Testis (tissue), 3 donors: ENCODE results near the gene GRIK4. TPM values are rescaled to one million over a fixed set of nuclear protein-coding genes. Genes with fewer than 3 reads are reported as not detected.

Source experiments
- DNase-seq: peaks from one replicate; pipeline ENCODE4 v3.0.0-alpha.2; 2019
- H3K27ac ChIP-seq, 2 donors: fragments of 200-600 bp; sonication (generic); one replicate each; pipeline ENCODE4 v1.5.1; 2019
- H3K27me3 ChIP-seq: fragments of 200-600 bp; sonication (generic); one replicate; pipeline ENCODE4 v1.5.1; 2019
- H3K36me3 ChIP-seq: fragments of 200-600 bp; sonication (generic); one replicate; pipeline ENCODE4 v1.5.1; 2017; ENCODE audit warnings: low read depth; ENCODE audit errors: missing control alignments
- H3K4me1 ChIP-seq: fragments of 200-600 bp; sonication (generic); one replicate; pipeline ENCODE4 v1.5.1; 2019
- H3K4me3 ChIP-seq, 2 donors: fragments of 200-600 bp; sonication (generic); one replicate each; pipeline ENCODE4 v1.5.1; 2017 to 2019
- H3K9me3 ChIP-seq: fragments of 200-600 bp; sonication (generic); one replicate; pipeline ENCODE4 v1.5.1; 2017
- CTCF ChIP-seq, 3 experiments: fragments of 450-650 bp in 2 of 3; fragments of 200-600 bp in 1 of 3; sonication (generic) in 1 of 3; IDR thresholded peaks; one replicate each; pipeline ENCODE4 v1.5.1; 2016 to 2019; ENCODE audit warnings: antibody characterized with exemption in 3 of 3, mild to moderate bottlenecking in 2 of 3, moderate library complexity in 1 of 3
- POLR2A ChIP-seq: fragments of 450-650 bp; IDR thresholded peaks from one replicate; pipeline ENCODE4 v1.6.1; 2017; ENCODE audit warnings: antibody characterized with exemption, mild to moderate bottlenecking, moderate library complexity
- WGBS, 2 donors: methylation state at CpG; one replicate each; pipeline ENCODE4 v1.1.5; 2018; 5-methylcytosine and 5-hydroxymethylcytosine counted together
- intact Hi-C: fragments of 100-400 bp; cut with DNase I; formaldehyde crosslinking; loops from one replicate; pipeline ENCODE4 v1.15.1; 2023; ENCODE audit warnings: low total_unique reads
- polyA plus RNA-seq: library from polyadenylated mRNA; stranded (reverse); fragments of 350-450 nt; fragmentation: Illumina TruSeq; extraction: RNeasy Lipid Tissue Mini Kit (QIAGEN cat#74804); gene quantifications from one replicate; pipeline ENCODE4 v1.2.3, GENCODE V29; 2014; ENCODE audit warnings: low read depth, low replicate concordance; ENCODE audit not compliant: insufficient read depth
- total RNA-seq, 2 donors: library from RNA; depleted of rRNA; stranded (reverse); fragments of >200 nt; gene quantifications; one replicate each; pipeline ENCODE4 v1.2.3, GENCODE V29; 2016

Gene GRIK4
- total and polyA plus RNA-seq, 3 donors from 2014 or later = 2.6 to 3.0 (median 2.6) TPM

- H3K27me3 ChIP-seq = no peaks in the 10 kb centered on the region
- H3K9me3 ChIP-seq = no peaks in the 10 kb centered on the region
- H3K36me3 ChIP-seq = no peaks in the 10 kb centered on the region
- H3K4me3 ChIP-seq = no peak overlapping the region
- no peak for DNase-seq
- TF ChIP-seq POLR2A (no peak), CTCF (IDR thresholded peaks at IDR 0.05) (no peak)
- no peaks in the 10 kb centered on the region for H3K4me1 ChIP-seq
- WGBS, 2 donors = 84 to 85% methylated on average over 11 of the region's 11 CpGs
- no peak overlapping the region for H3K27ac ChIP-seq
- intact Hi-C loops = no loop called here
These were observed 43.9 kb downstream of the GRIK4 start for GRCh38 chr11:120555433-120555773.

- no peaks in the 10 kb centered on the region for H3K4me1 ChIP-seq
- no peaks in the 10 kb centered on the region for H3K27me3 ChIP-seq
- H3K9me3 ChIP-seq = no peaks in the 10 kb centered on the region
- no peak overlapping the region for H3K4me3 ChIP-seq
- no peak for DNase-seq
- TF ChIP-seq POLR2A (no peak), CTCF (IDR thresholded peaks at IDR 0.05) (no peak)
- intact Hi-C loops = no loop called here
- no peak overlapping the region for H3K27ac ChIP-seq
- WGBS, 2 donors = 81 to 89% methylated on average over 9 of the region's 9 CpGs
- no peaks in the 10 kb centered on the region for H3K36me3 ChIP-seq
These were observed 45.2 kb downstream of the GRIK4 start for GRCh38 chr11:120556797-120557196.

GRCh38 chr11:120558744-120559431 is 47.3 kb downstream of the GRIK4 start:
- Histone ChIP-seq H3K4me3 (no peak overlapping the region), H3K36me3 (no peaks in the 10 kb centered on the region), H3K4me1 (no peaks in the 10 kb centered on the region), H3K27me3 (no peaks in the 10 kb centered on the region), H3K9me3 (no peaks in the 10 kb centered on the region), H3K27ac (no peak overlapping the region)
- intact Hi-C loops = no loop called here
- TF ChIP-seq CTCF (IDR thresholded peaks at IDR 0.05) (no peak), POLR2A (no peak)
- DNase-seq = no peak
- 88 to 95% methylated on average over 7 to 8 of the region's 8 CpGs for WGBS, 2 donors

- TF ChIP-seq POLR2A = no peak
- no peak for TF ChIP-seq CTCF (IDR thresholded peaks at IDR 0.05)
- 95 to 97% methylated on average over 11 of the region's 11 CpGs for WGBS, 2 donors
These were observed 49.7 kb downstream of the GRIK4 start for GRCh38 chr11:120561286-120561685.

GRCh38 chr11:120562806-120563425 is 51.4 kb downstream of the GRIK4 start:
- Histone ChIP-seq H3K27me3 (no peaks in the 10 kb centered on the region), H3K36me3 (no peaks in the 10 kb centered on the region), H3K27ac (no peak overlapping the region), H3K9me3 (no peaks in the 10 kb centered on the region), H3K4me3 (no peak overlapping the region), H3K4me1 (peaks cover 16% of the 10 kb centered on the region)
- WGBS, 2 donors = 73 to 74% methylated on average over 5 to 9 of the region's 9 CpGs
- intact Hi-C loops = no loop called here
- TF ChIP-seq POLR2A = no peak
- TF ChIP-seq CTCF (IDR thresholded peaks at IDR 0.05) = no peak
- DNase-seq = no peak

More at GRCh38 chr11:120561286-120561685, 49.7 kb downstream of the GRIK4 start:
- no peak for DNase-seq
- H3K27ac ChIP-seq = no peak overlapping the region
- intact Hi-C loops = no loop called here
- peaks cover 16% of the 10 kb centered on the region for H3K4me1 ChIP-seq
- no peaks in the 10 kb centered on the region for H3K9me3 ChIP-seq
- H3K36me3 ChIP-seq = no peaks in the 10 kb centered on the region
- no peak overlapping the region for H3K4me3 ChIP-seq
- H3K27me3 ChIP-seq = no peaks in the 10 kb centered on the region
